C4-2B (cell line): ENCODE measurements around the gene RPS3.
"Not testable (repeated sequence)": the region's sequence is repeated elsewhere in the genome, so short reads cannot be mapped to it uniquely, and the experiment has no call there.

Experiments
- CTCF ChIP-seq: fragments of 450-650 bp; conservative IDR thresholded peaks from 2 replicates; pipeline ENCODE4 v1.5.1; 2017; ENCODE audit warnings: mild to moderate bottlenecking
- ZFX ChIP-seq: fragments of 450-650 bp; IDR thresholded peaks from 2 replicates; pipeline ENCODE4 v1.6.1; 2017

GRCh38 chr11:75366826-75367225, 32.5 kb upstream of the RPS3 start:
- TF ChIP-seq CTCF, ZFX: not testable (repeated sequence)
